ENCODE results near the gene EVX1. TPM values are rescaled to one million over a fixed set of nuclear protein-coding genes. Genes with fewer than 3 reads are reported as not detected.

Gene EVX1
- total RNA-seq, 1 donor from 2014 or later = not detected

DNA sequence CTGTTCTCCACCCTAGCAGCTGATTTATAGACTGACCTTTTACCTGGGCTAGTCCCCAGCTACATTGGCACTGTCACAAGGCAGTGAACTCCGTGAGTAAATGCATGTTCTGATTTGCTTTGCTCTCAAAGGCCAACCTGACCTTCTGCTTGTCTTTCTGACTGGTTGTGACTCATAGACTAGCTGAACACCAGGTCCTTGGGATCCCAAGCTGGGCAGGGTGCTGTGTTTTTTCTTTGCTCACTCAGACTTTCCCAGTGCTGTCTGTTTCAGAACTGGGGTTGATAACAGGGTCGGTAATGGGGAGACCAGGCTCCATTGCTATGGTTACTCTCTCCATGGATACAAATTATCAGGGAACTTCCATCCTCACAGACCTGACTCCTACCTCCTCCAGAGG is 35.0 kb downstream of the EVX1 start:
- peak; percentile 27 for ATAC-seq (ENCODE audit: poor library complexity)
- no peak for DNase-seq
- intact Hi-C loops (cut with DNase I) = no loop called here

GRCh38 chr7:27283558-27283957 is 41.0 kb downstream of the EVX1 start:
- ATAC-seq (ENCODE audit: poor library complexity) = no peak
- intact Hi-C loops (cut with DNase I) = no loop called here

GRCh38 chr7:27295236-27295635 is 52.6 kb downstream of the EVX1 start:
- intact Hi-C loops (cut with DNase I) = no loop called here
- no peak for DNase-seq
- ATAC-seq (ENCODE audit: poor library complexity) = no peak

More at GRCh38 chr7:27283558-27283957, 41.0 kb downstream of the EVX1 start:
- DNase-seq = no peak

- no peak for DNase-seq
- no peak for ATAC-seq (ENCODE audit: poor library complexity)
- intact Hi-C loops (cut with DNase I) = no loop called here
Measured at GRCh38 chr7:27297356-27297755, 54.8 kb downstream of the EVX1 start.

Other genes with a start within 250 kb of the EVX1 start
- gene HOXA1, start 146.8 kb upstream of the EVX1 start, total RNA-seq = 0.13 TPM
- gene HOXA2, start 140.1 kb upstream of the EVX1 start, total RNA-seq = 0.11 TPM
- gene HOXA4, start 112.0 kb upstream of the EVX1 start, total RNA-seq = 0.97 TPM
- gene HOXA5, start 99.1 kb upstream of the EVX1 start, total RNA-seq = 0.62 TPM
- not detected for gene HOXA6, start 95.0 kb upstream of the EVX1 start, total RNA-seq
- gene HOXA3, start 90.2 kb upstream of the EVX1 start, total RNA-seq = 0.35 TPM
- gene HOXA7, start 86.1 kb upstream of the EVX1 start, total RNA-seq = not detected
- gene HOXA9, start 77.3 kb upstream of the EVX1 start, total RNA-seq = not detected
- not detected for gene HOXA10, start 68.5 kb upstream of the EVX1 start, total RNA-seq
- gene HOXA11, start 57.6 kb upstream of the EVX1 start, total RNA-seq = not detected
- not detected for gene HOXA13, start 42.7 kb upstream of the EVX1 start, total RNA-seq